ENCODE results near the gene TAF13.

Gene TAF13

DNA sequence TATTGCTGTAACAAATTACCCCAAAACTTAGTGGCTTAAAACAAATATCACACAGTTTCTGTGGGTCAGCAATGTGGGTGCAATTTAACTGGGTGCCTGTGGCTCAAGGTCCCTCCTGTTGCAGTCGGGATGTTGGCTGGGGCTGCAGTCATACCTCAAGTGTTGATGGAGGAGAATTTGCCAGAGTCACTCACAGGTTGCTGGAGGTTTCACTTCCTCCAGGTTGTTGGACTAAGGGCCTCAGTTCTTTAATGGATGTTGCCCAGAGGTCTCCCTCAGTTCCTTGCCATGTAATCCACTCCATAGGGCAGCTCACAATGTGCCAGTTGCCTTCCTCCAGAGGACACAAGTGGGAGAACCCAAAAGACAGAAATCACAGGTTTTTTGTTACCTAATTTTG lies 2.5 kb upstream of the TAF13 start:
- Histone ChIP-seq H3K27ac (ENCODE audit: low read length) (no peak overlapping the region), H3K4me1 (ENCODE audit: low read length) (no peaks in the 10 kb centered on the region), H3K9ac (ENCODE audit: low read length) (no peak overlapping the region), H2AFZ (ENCODE audit: low read length) (no peak overlapping the region), H3K4me3 (ENCODE audit: low read length) (no peak overlapping the region), H3K36me3 (replicated peaks; ENCODE audit: insufficient read depth, low read length) (no peaks in the 10 kb centered on the region), H3K9me2 (replicated peaks; ENCODE audit: insufficient read depth, low read length) (no peaks in the 10 kb centered on the region), H3K79me2 (ENCODE audit: low read length) (peaks cover 10% of the 10 kb centered on the region), H3F3A (ENCODE audit: insufficient read depth, low read length) (no peaks in the 10 kb centered on the region), H3K27me3 (replicated peaks; ENCODE audit: insufficient read depth, low read length) (no peaks in the 10 kb centered on the region), H3K9me3 (replicated peaks; ENCODE audit: insufficient read depth, low read length) (no peaks in the 10 kb centered on the region), H4K20me1 (ENCODE audit: insufficient read depth, low read length) (no peaks in the 10 kb centered on the region), H3K4me2 (ENCODE audit: low read depth, low read length) (no peak overlapping the region)
- DNase-seq = no peak
- TF ChIP-seq, protein P1, sequence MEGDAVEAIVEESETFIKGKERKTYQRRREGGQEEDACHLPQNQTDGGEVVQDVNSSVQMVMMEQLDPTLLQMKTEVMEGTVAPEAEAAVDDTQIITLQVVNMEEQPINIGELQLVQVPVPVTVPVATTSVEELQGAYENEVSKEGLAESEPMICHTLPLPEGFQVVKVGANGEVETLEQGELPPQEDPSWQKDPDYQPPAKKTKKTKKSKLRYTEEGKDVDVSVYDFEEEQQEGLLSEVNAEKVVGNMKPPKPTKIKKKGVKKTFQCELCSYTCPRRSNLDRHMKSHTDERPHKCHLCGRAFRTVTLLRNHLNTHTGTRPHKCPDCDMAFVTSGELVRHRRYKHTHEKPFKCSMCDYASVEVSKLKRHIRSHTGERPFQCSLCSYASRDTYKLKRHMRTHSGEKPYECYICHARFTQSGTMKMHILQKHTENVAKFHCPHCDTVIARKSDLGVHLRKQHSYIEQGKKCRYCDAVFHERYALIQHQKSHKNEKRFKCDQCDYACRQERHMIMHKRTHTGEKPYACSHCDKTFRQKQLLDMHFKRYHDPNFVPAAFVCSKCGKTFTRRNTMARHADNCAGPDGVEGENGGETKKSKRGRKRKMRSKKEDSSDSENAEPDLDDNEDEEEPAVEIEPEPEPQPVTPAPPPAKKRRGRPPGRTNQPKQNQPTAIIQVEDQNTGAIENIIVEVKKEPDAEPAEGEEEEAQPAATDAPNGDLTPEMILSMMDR (IDR thresholded peaks at IDR 0.05; ENCODE audit: low read length) = no peak
- no peak for TF ChIP-seq EZH2 (optimal IDR thresholded peaks at IDR 0.05; ENCODE audit: low read depth, low read length)
- no peak for TF ChIP-seq EZH2phosphoT487 (IDR thresholded peaks at IDR 0.05; ENCODE audit: low read length)

DNA sequence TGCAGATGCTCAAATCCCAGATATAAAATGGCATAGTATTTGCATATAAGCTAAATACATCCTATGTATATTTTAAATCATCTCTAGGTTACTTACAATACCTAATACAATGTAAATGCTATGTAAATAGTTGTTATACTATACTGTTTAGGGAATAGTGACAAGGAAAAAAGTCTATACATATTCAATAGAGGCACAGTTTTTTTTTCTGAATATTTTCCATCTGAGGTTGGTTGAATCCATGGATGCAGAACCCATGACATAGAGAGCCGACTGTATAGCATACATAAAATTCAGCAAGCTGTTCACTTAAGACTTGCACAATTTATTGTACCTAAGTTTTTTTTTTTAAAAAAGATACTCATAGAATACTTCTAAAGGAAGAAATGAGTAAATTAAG lies 6.5 kb downstream of the TAF13 start:
- Histone ChIP-seq H3K9me2 (replicated peaks; ENCODE audit: insufficient read depth, low read length) (no peaks in the 10 kb centered on the region), H3K4me1 (ENCODE audit: low read length) (no peaks in the 10 kb centered on the region), H3K4me2 (ENCODE audit: low read depth, low read length) (no peak overlapping the region), H3K4me3 (ENCODE audit: low read length) (no peak overlapping the region), H4K20me1 (ENCODE audit: insufficient read depth, low read length) (no peaks in the 10 kb centered on the region), H3K9me3 (replicated peaks; ENCODE audit: insufficient read depth, low read length) (no peaks in the 10 kb centered on the region), H3K27me3 (replicated peaks; ENCODE audit: insufficient read depth, low read length) (no peaks in the 10 kb centered on the region), H3K9ac (ENCODE audit: low read length) (no peak overlapping the region), H3F3A (ENCODE audit: insufficient read depth, low read length) (no peaks in the 10 kb centered on the region), H2AFZ (ENCODE audit: low read length) (no peak overlapping the region), H3K79me2 (ENCODE audit: low read length) (no peaks in the 10 kb centered on the region), H3K27ac (ENCODE audit: low read length) (no peak overlapping the region), H3K36me3 (replicated peaks; ENCODE audit: insufficient read depth, low read length) (no peaks in the 10 kb centered on the region)
- TF ChIP-seq, protein P1 (IDR thresholded peaks at IDR 0.05; ENCODE audit: low read length) = no peak
- TF ChIP-seq EZH2phosphoT487 (IDR thresholded peaks at IDR 0.05; ENCODE audit: low read length) = no peak
- no peak for DNase-seq

DNA sequence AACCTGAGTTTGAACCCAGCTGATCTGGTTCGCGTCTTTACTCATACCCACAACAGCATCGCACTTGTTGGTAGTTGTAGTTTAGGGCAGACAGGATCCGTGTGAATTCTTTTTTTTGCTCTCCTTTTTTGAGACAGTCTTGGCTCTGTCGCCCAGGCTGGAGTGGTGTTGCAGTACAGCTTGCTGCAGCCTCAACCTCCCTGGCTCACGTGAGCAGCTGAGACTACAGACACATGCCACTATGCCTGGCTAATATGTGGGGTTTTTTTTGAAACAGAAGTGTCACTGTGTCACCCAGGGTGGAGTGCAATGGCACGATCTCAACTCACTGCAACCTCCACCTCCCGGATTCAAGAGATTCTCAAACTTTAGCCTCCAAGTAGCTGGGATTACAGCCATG lies 7.9 kb downstream of the TAF13 start:
- Histone ChIP-seq H3F3A (ENCODE audit: insufficient read depth, low read length) (no peaks in the 10 kb centered on the region), H4K20me1 (ENCODE audit: insufficient read depth, low read length) (no peaks in the 10 kb centered on the region), H3K9me2 (replicated peaks; ENCODE audit: insufficient read depth, low read length) (no peaks in the 10 kb centered on the region), H3K9ac (ENCODE audit: low read length) (no peak overlapping the region), H3K27ac (ENCODE audit: low read length) (no peak overlapping the region), H2AFZ (ENCODE audit: low read length) (no peak overlapping the region), H3K4me1 (ENCODE audit: low read length) (no peaks in the 10 kb centered on the region), H3K4me3 (ENCODE audit: low read length) (no peak overlapping the region), H3K79me2 (ENCODE audit: low read length) (no peaks in the 10 kb centered on the region), H3K4me2 (ENCODE audit: low read depth, low read length) (no peak overlapping the region), H3K36me3 (replicated peaks; ENCODE audit: insufficient read depth, low read length) (no peaks in the 10 kb centered on the region), H3K9me3 (replicated peaks; ENCODE audit: insufficient read depth, low read length) (no peaks in the 10 kb centered on the region), H3K27me3 (replicated peaks; ENCODE audit: insufficient read depth, low read length) (no peaks in the 10 kb centered on the region)
- TF ChIP-seq EZH2 (optimal IDR thresholded peaks at IDR 0.05; ENCODE audit: low read depth, low read length) (no peak), EZH2phosphoT487 (IDR thresholded peaks at IDR 0.05; ENCODE audit: low read length) (no peak)
- TF ChIP-seq, protein P1 (IDR thresholded peaks at IDR 0.05; ENCODE audit: low read length) = no peak
- DNase-seq = no peak

Data from MM.1S (cell line).